Epithelial cell of esophagus (primary cell): Measurements from ENCODE around the gene SFI1.
A peak's percentile ranks its signal among the peaks of the same experiment; 100 is the strongest.

Source experiments
- DNase-seq: peaks from one replicate; pipeline ENCODE4 v3.0.0; 2010; ENCODE audit warnings: low read depth
- H3K4me3 ChIP-seq: 2 replicates; pipeline ENCODE4 v1.5.1; 2011; ENCODE audit warnings: mild to moderate bottlenecking, low read length, control low read depth
- CTCF ChIP-seq: IDR thresholded peaks from 2 replicates; pipeline ENCODE4 v1.5.1; 2011; ENCODE audit warnings: low read depth, mild to moderate bottlenecking, low read length, control low read depth, inconsistent platforms; ENCODE audit not compliant: insufficient read depth; ENCODE audit errors: missing control alignments

SFI1 gene

GRCh38 chr22:31486951-31487350 is 9.4 kb upstream of the SFI1 start:
- DNase-seq = no peak
- no peak for TF ChIP-seq CTCF

GRCh38 chr22:31488346-31488883 is 7.9 kb upstream of the SFI1 start:
- H3K4me3 ChIP-seq = peak overlapping the region; percentile 95
- no peak for DNase-seq
- TF ChIP-seq CTCF = no peak

More at GRCh38 chr22:31486951-31487350, 9.4 kb upstream of the SFI1 start:
- H3K4me3 ChIP-seq = no peak overlapping the region

GRCh38 chr22:31488988-31489617 is 7.2 kb upstream of the SFI1 start:
- DNase-seq = peak; percentile 30
- peak overlapping the region; percentile 95 for H3K4me3 ChIP-seq
- no peak for TF ChIP-seq CTCF

- H3K4me3 ChIP-seq = peak within 1 kb of the TSS; percentile 95
- DNase-seq = peak; percentile 87
- TF ChIP-seq CTCF = no peak
Observed at GRCh38 chr22:31489632-31490495, 6.5 kb upstream of the SFI1 start, which contains the start of gene EIF4ENIF1. TSS of gene EIF4ENIF1 (minus strand) at chr22:31489842. CDS start at chr22:31488718, 1,124 bp downstream.

- peak overlapping the region; percentile 95 for H3K4me3 ChIP-seq
- no peak for TF ChIP-seq CTCF
- peak; percentile 66 for DNase-seq
Observed at GRCh38 chr22:31490496-31490925, 5.8 kb upstream of the SFI1 start.

GRCh38 chr22:31491218-31491962 is 4.9 kb upstream of the SFI1 start:
- no peak for TF ChIP-seq CTCF
- peak overlapping the region; percentile 95 for H3K4me3 ChIP-seq
- DNase-seq = no peak
